GM12864 (cell line): ENCODE results near the gene SNRNP70.

Source experiments
- DNase-seq: peaks from one replicate; pipeline ENCODE4 v3.0.0-alpha.2; 2011; ENCODE audit warnings: low read depth
- H3K4me3 ChIP-seq: 2 replicates; pipeline ENCODE4 v1.5.1; 2011; ENCODE audit warnings: mild to moderate bottlenecking, low read depth, low read length, control low read depth
- CTCF ChIP-seq: IDR thresholded peaks from 2 replicates; pipeline ENCODE4 v1.5.1; 2011; ENCODE audit warnings: low read depth, mild to moderate bottlenecking, moderate library complexity, low read length, control low read depth, inconsistent platforms; ENCODE audit errors: missing control alignments

SNRNP70 gene

GRCh38 chr19:49098795-49099194, 13.5 kb downstream of the SNRNP70 start:
- DNase-seq = no peak
- H3K4me3 ChIP-seq = no peak overlapping the region
- TF ChIP-seq CTCF = no peak

GRCh38 chr19:49101160-49101559, 15.9 kb downstream of the SNRNP70 start:
- no peak for DNase-seq
- no peak overlapping the region for H3K4me3 ChIP-seq
- no peak for TF ChIP-seq CTCF

- H3K4me3 ChIP-seq = no peak overlapping the region
- no peak for TF ChIP-seq CTCF
Observed at GRCh38 chr19:49102303-49102702, 17.1 kb downstream of the SNRNP70 start.

GRCh38 chr19:49103331-49104085, 18.3 kb downstream of the SNRNP70 start:
- no peak for TF ChIP-seq CTCF
- H3K4me3 ChIP-seq = no peak overlapping the region
- no peak for DNase-seq

More at GRCh38 chr19:49102303-49102702, 17.1 kb downstream of the SNRNP70 start:
- DNase-seq = no peak

- no peak overlapping the region for H3K4me3 ChIP-seq
- DNase-seq = no peak
- no peak for TF ChIP-seq CTCF
Observed at GRCh38 chr19:49104229-49104864, 19.1 kb downstream of the SNRNP70 start.

- no peak for DNase-seq
- TF ChIP-seq CTCF = peak; percentile 90
- H3K4me3 ChIP-seq = no peak overlapping the region
Observed at GRCh38 chr19:49106648-49107135, 21.4 kb downstream of the SNRNP70 start.
